Progenitor cell of endocrine pancreas (in vitro differentiated cells): ENCODE results near the gene TASOR2. TPM values are rescaled to one million over a fixed set of nuclear protein-coding genes. Genes with fewer than 3 reads are reported as not detected.
A peak's percentile ranks its signal among the peaks of the same experiment; 100 is the strongest.

Experiments
- DNase-seq: peaks from one replicate; pipeline ENCODE4 v3.0.0; 2021; ENCODE audit warnings: low spot score; ENCODE audit not compliant: unreplicated experiment
- H3K27ac Mint-ChIP-seq: 2 replicates; pipeline ENCODE4 v1.8.0; 2021; ENCODE audit warnings: mild to moderate bottlenecking, moderate library complexity, mixed read lengths
- H3K27me3 Mint-ChIP-seq: 2 replicates; pipeline ENCODE4 v1.8.0; 2021; ENCODE audit warnings: mixed read lengths
- H3K36me3 Mint-ChIP-seq: 2 replicates; pipeline ENCODE4 v1.8.0; 2022; ENCODE audit warnings: mixed read lengths; ENCODE audit not compliant: insufficient read depth
- H3K4me1 Mint-ChIP-seq: 2 replicates; pipeline ENCODE4 v1.8.0; 2021; ENCODE audit warnings: low read depth, mixed read lengths
- H3K4me3 Mint-ChIP-seq: 2 replicates; pipeline ENCODE4 v1.8.0; 2021; ENCODE audit warnings: low read depth, mild to moderate bottlenecking, moderate library complexity, mixed read lengths
- H3K9me3 Mint-ChIP-seq: 2 replicates; pipeline ENCODE4 v1.8.0; 2021; ENCODE audit warnings: low read depth, mixed read lengths
- total RNA-seq: library from RNA; stranded (reverse); gene quantifications from 2 replicates; pipeline ENCODE4 v1.2.1, GENCODE V29; 2021
- TF ChIP-seq, protein P1 (sequence below): fragments of 200-600 bp; sonication (generic); IDR thresholded peaks from one replicate; pipeline ENCODE4 v1.5.0; 2021; ENCODE audit warnings: antibody characterized with exemption, mild to moderate bottlenecking; ENCODE audit not compliant: unreplicated experiment

TASOR2 gene
- total RNA-seq, 1 donor from 2014 or later = 57.7 TPM

DNA sequence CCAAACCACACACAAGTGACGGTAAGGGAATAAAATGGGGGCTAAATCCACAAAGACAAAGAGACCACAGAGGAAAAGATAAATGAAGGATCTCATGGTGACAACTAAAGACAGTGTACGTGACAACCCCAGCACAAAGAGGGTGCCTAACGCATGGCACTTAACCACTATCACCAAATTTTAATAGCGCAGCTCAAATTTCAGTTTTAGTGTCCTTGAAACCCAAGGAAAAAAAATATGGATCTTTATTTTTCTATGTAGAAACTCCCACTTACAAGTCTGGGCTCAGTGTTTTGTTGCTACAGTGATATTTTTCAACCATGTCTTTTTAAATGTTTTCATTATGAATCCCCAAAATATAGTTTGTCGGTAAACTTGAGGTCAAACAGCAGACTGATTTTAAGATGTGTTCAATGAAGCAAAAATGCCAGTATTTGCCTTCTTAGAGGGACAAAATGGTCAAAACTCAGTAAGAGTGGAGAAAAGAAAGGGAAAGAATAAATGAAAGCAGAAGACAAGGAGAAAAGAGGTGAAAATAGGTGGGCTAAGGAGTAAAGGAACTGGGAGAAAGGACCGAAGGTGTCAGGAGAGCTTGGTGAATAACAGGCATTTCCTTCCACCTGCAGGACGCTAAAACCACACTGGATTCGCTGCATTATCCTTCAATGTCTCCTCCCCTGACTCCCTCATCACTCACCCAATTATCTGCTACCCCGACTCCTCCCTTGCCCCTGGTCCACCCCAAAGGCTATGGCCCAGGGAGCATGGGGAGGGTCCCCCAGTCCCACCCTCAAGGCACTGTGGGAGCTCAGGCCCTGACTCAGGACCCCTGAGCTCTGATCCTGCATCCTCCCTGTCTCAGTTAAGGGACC is 21.7 kb upstream of the TASOR2 start:
- Mint-ChIP-seq H3K4me3 (no peak overlapping the region), H3K4me1 (peaks cover 22% of the 10 kb centered on the region), H3K9me3 (no peaks in the 10 kb centered on the region), H3K36me3 (no peaks in the 10 kb centered on the region), H3K27me3 (peaks cover 26% of the 10 kb centered on the region), H3K27ac (no peak overlapping the region)
- DNase-seq = no peak
- TF ChIP-seq, protein P1, sequence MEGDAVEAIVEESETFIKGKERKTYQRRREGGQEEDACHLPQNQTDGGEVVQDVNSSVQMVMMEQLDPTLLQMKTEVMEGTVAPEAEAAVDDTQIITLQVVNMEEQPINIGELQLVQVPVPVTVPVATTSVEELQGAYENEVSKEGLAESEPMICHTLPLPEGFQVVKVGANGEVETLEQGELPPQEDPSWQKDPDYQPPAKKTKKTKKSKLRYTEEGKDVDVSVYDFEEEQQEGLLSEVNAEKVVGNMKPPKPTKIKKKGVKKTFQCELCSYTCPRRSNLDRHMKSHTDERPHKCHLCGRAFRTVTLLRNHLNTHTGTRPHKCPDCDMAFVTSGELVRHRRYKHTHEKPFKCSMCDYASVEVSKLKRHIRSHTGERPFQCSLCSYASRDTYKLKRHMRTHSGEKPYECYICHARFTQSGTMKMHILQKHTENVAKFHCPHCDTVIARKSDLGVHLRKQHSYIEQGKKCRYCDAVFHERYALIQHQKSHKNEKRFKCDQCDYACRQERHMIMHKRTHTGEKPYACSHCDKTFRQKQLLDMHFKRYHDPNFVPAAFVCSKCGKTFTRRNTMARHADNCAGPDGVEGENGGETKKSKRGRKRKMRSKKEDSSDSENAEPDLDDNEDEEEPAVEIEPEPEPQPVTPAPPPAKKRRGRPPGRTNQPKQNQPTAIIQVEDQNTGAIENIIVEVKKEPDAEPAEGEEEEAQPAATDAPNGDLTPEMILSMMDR = no peak

DNA sequence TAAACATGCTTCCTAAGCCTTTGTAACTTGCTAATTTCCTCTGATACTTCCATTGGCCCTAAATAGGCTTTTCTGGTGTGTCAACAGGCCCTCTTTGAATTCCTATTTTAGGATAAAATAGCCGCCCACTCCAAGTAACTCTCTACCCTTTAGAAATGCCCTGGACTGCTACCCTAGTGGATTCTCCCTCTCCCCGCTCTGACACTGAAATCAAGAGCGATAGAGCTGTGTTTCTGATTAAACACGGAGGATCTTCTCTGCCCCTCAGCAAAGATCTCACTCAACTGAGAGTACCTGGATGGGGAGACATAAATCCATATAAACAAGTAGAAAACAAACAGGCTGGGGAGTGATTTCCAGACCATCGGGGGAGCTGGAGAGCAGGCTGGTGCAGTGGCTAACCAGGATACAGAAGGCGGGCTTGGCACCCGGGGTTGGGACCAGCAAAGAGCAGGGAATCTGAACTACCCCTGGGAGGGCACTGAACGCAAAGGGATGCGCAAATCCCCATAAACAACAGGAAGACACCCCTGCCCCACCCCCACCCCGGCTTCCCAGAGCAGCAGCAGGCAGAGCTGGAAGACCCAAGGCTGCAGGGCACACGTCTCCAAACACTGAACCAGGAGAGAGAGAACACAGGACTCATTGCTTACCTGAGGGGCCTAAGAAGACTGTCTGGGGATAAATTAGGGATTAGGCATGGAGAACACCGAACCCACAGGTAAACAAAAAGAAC is 20.8 kb upstream of the TASOR2 start:
- Mint-ChIP-seq H3K27me3 (peaks cover 28% of the 10 kb centered on the region), H3K9me3 (no peaks in the 10 kb centered on the region), H3K4me1 (peaks cover 20% of the 10 kb centered on the region), H3K36me3 (no peaks in the 10 kb centered on the region), H3K4me3 (peak overlapping the region; percentile 0), H3K27ac (no peak overlapping the region)
- no peak for DNase-seq
- TF ChIP-seq, protein P1 = no peak

DNA sequence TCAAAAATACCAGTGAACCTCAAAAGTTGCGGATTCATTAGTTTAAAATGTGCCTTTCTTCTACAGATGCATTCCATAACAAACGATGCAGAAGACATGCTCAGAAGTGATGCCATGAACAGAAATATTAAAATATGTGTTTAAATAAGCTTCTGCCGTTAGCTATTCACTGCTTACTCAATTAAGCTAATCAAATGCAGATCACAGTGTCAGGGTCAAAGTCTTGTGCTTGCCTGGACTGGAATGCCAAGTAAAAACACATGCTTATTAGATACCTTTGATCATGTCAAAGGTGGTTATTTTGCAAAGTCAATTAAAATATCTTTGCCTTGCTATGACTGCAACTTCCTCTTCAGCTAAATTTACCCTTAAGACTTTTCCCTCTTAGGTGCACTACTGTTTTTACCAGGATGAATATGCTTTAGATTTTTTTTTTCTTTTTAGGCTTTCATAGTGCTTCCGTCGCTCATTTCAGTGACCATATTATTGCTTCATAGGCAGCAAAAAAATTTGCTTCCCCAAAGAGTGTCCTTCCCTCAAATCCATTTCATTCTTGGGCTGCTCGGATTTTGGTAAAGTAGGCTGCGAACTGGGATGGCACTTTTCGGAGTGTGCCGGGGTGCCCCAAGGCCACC is 19.1 kb upstream of the TASOR2 start:
- peaks cover 10% of the 10 kb centered on the region for H3K4me1 Mint-ChIP-seq
- H3K9me3 Mint-ChIP-seq = no peaks in the 10 kb centered on the region
- no peak overlapping the region for H3K27ac Mint-ChIP-seq
- TF ChIP-seq, protein P1 = no peak
- H3K36me3 Mint-ChIP-seq = no peaks in the 10 kb centered on the region
- H3K4me3 Mint-ChIP-seq = peak overlapping the region; percentile 75
- H3K27me3 Mint-ChIP-seq = peaks cover 30% of the 10 kb centered on the region
- DNase-seq = no peak

DNA sequence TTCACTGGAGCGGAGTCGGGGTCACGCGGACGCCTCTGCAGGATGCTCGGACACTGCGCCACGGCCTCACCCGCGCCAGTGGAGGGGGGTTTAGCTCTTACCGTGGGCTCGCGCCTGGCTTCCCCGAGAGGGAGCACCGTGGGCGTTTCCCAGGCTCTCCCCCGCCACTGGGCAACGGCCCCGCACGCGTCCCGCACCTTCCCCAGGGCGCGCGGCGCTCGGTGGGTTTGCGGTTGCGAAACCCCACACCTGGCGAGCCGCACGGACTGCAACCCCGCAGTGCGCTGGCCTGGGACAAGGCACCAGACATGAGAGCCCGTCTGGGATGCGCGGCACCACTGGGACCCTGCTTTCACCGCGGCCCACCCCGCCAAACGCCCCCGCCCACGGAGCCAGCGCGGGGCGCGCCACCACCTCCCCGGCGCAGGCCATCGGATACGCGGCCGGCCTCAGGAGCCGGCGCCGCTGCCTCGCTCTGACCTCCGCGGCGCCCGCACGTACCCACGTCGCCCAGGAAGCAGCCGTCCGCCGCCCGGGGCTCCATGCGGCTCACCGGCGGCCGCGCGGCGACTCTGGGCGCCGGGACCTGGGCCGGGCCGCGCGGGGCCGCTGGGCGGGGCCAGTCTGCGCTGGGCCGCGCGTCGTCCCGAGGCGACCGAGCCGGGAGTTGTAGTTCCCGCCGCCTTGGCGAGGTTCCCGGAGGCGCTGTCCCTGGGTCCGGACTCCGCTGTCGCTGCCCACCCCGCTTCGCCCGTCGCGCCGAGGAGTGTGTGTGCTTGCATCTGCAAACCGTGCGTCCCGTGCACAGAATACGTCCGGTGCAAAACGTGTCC is 18.4 kb upstream of the TASOR2 start, which contains the start of gene ASB13:
TSS of gene ASB13 (minus strand) at position 588 of the 833 bp plus-strand sequence. CDS start at position 544, 44 bp downstream.
- peaks cover 34% of the 10 kb centered on the region for H3K27me3 Mint-ChIP-seq
- no peaks in the 10 kb centered on the region for H3K36me3 Mint-ChIP-seq
- DNase-seq = peak; percentile 32
- peaks cover 10% of the 10 kb centered on the region for H3K4me1 Mint-ChIP-seq
- peak within 1 kb of the TSS; percentile 83 for H3K4me3 Mint-ChIP-seq
- TF ChIP-seq, protein P1 = peak; percentile 21
- peak within 1 kb of the TSS; percentile 8 for H3K27ac Mint-ChIP-seq
- H3K9me3 Mint-ChIP-seq = no peaks in the 10 kb centered on the region
